ENCODE data around the gene ILKAP. TPM values are rescaled to one million over a fixed set of nuclear protein-coding genes. Genes with fewer than 3 reads are reported as not detected.

ILKAP gene
- total RNA-seq, 1 donor from 2014 or later: 79.9 TPM

GRCh38 chr2:238136820-238137537 is 66.5 kb downstream of the ILKAP start:
- H3K36me3 Mint-ChIP-seq (ENCODE audit: low read depth): no peaks in the 10 kb centered on the region
- intact Hi-C loops (cut with micrococcal nuclease): loop anchor here (5.0 kb wide), 1 partner anchor 280 kb away; the partner anchor contains the start of gene RAMP1
- DNase-seq (ENCODE audit: low spot score): no peak
- no peak overlapping the region for H3K27ac Mint-ChIP-seq
- no peak overlapping the region for H3K4me3 Mint-ChIP-seq
- peaks cover 5% of the 10 kb centered on the region for H3K4me1 Mint-ChIP-seq (ENCODE audit: low read depth)
- H3K9me3 Mint-ChIP-seq: no peaks in the 10 kb centered on the region
- peaks cover 2% of the 10 kb centered on the region for H3K27me3 Mint-ChIP-seq (ENCODE audit: insufficient read depth)

- intact Hi-C loops (cut with micrococcal nuclease): loop anchor here (5.0 kb wide), 1 partner anchor 278 kb away; the partner anchor contains the start of gene RAMP1
- H3K4me3 Mint-ChIP-seq: no peak overlapping the region
- no peak overlapping the region for H3K27ac Mint-ChIP-seq
- no peak for DNase-seq (ENCODE audit: low spot score)
- H3K27me3 Mint-ChIP-seq (ENCODE audit: insufficient read depth): peaks cover 2% of the 10 kb centered on the region
- H3K4me1 Mint-ChIP-seq (ENCODE audit: low read depth): no peaks in the 10 kb centered on the region
- no peaks in the 10 kb centered on the region for H3K36me3 Mint-ChIP-seq (ENCODE audit: low read depth)
- H3K9me3 Mint-ChIP-seq: no peaks in the 10 kb centered on the region
Measured at GRCh38 chr2:238135601-238136150, 67.8 kb downstream of the ILKAP start.

GRCh38 chr2:238134393-238134785 is 69.1 kb downstream of the ILKAP start:
- no peaks in the 10 kb centered on the region for H3K36me3 Mint-ChIP-seq (ENCODE audit: low read depth)
- intact Hi-C loops (cut with micrococcal nuclease): no loop called here
- H3K27me3 Mint-ChIP-seq (ENCODE audit: insufficient read depth): peaks cover 2% of the 10 kb centered on the region

GRCh38 chr2:238133499-238134392 is 69.7 kb downstream of the ILKAP start:
- no peak for DNase-seq (ENCODE audit: low spot score)
- Mint-ChIP-seq H3K36me3 (ENCODE audit: low read depth) (no peaks in the 10 kb centered on the region), H3K27ac (no peak overlapping the region), H3K4me3 (no peak overlapping the region), H3K9me3 (no peaks in the 10 kb centered on the region), H3K4me1 (ENCODE audit: low read depth) (no peaks in the 10 kb centered on the region), H3K27me3 (ENCODE audit: insufficient read depth) (peaks cover 2% of the 10 kb centered on the region)
- intact Hi-C loops (cut with micrococcal nuclease): no loop called here

More at GRCh38 chr2:238134393-238134785, 69.1 kb downstream of the ILKAP start:
- Mint-ChIP-seq H3K4me1 (ENCODE audit: low read depth) (no peaks in the 10 kb centered on the region), H3K4me3 (no peak overlapping the region), H3K27ac (no peak overlapping the region), H3K9me3 (no peaks in the 10 kb centered on the region)
- no peak for DNase-seq (ENCODE audit: low spot score)

- H3K27ac Mint-ChIP-seq: no peak overlapping the region
- H3K4me1 Mint-ChIP-seq (ENCODE audit: low read depth): no peaks in the 10 kb centered on the region
- no peaks in the 10 kb centered on the region for H3K36me3 Mint-ChIP-seq (ENCODE audit: low read depth)
- intact Hi-C loops (cut with micrococcal nuclease): no loop called here
- H3K9me3 Mint-ChIP-seq: no peaks in the 10 kb centered on the region
- no peak for DNase-seq (ENCODE audit: low spot score)
- no peak overlapping the region for H3K4me3 Mint-ChIP-seq
- H3K27me3 Mint-ChIP-seq (ENCODE audit: insufficient read depth): peaks cover 2% of the 10 kb centered on the region
Measured at GRCh38 chr2:238132463-238133450, 70.7 kb downstream of the ILKAP start.

- Mint-ChIP-seq H3K9me3 (no peaks in the 10 kb centered on the region), H3K36me3 (ENCODE audit: low read depth) (no peaks in the 10 kb centered on the region), H3K27me3 (ENCODE audit: insufficient read depth) (peaks cover 2% of the 10 kb centered on the region), H3K27ac (no peak overlapping the region), H3K4me3 (no peak overlapping the region), H3K4me1 (ENCODE audit: low read depth) (no peaks in the 10 kb centered on the region)
- intact Hi-C loops (cut with micrococcal nuclease): no loop called here
- DNase-seq (ENCODE audit: low spot score): no peak
Measured at GRCh38 chr2:238131761-238132462, 71.6 kb downstream of the ILKAP start.

GRCh38 chr2:238130696-238131628 is 72.5 kb downstream of the ILKAP start:
- intact Hi-C loops (cut with micrococcal nuclease): no loop called here
- H3K4me3 Mint-ChIP-seq: no peak overlapping the region
- H3K9me3 Mint-ChIP-seq: no peaks in the 10 kb centered on the region
- no peaks in the 10 kb centered on the region for H3K27me3 Mint-ChIP-seq (ENCODE audit: insufficient read depth)
- H3K27ac Mint-ChIP-seq: no peak overlapping the region
- no peaks in the 10 kb centered on the region for H3K4me1 Mint-ChIP-seq (ENCODE audit: low read depth)
- DNase-seq (ENCODE audit: low spot score): no peak
- H3K36me3 Mint-ChIP-seq (ENCODE audit: low read depth): no peaks in the 10 kb centered on the region

- H3K4me3 Mint-ChIP-seq: no peak overlapping the region
- H3K36me3 Mint-ChIP-seq (ENCODE audit: low read depth): no peaks in the 10 kb centered on the region
- no peaks in the 10 kb centered on the region for H3K27me3 Mint-ChIP-seq (ENCODE audit: insufficient read depth)
- intact Hi-C loops (cut with micrococcal nuclease): no loop called here
- DNase-seq (ENCODE audit: low spot score): no peak
- no peaks in the 10 kb centered on the region for H3K4me1 Mint-ChIP-seq (ENCODE audit: low read depth)
- H3K27ac Mint-ChIP-seq: no peak overlapping the region
- H3K9me3 Mint-ChIP-seq: no peaks in the 10 kb centered on the region
Measured at GRCh38 chr2:238130111-238130695, 73.3 kb downstream of the ILKAP start.

GRCh38 chr2:238129166-238130010 is 74.1 kb downstream of the ILKAP start:
- Mint-ChIP-seq H3K27me3 (ENCODE audit: insufficient read depth) (no peaks in the 10 kb centered on the region), H3K9me3 (no peaks in the 10 kb centered on the region), H3K4me3 (no peak overlapping the region), H3K36me3 (ENCODE audit: low read depth) (no peaks in the 10 kb centered on the region), H3K4me1 (ENCODE audit: low read depth) (no peaks in the 10 kb centered on the region), H3K27ac (no peak overlapping the region)
- intact Hi-C loops (cut with micrococcal nuclease): no loop called here
- no peak for DNase-seq (ENCODE audit: low spot score)

- Mint-ChIP-seq H3K27ac (no peak overlapping the region), H3K4me3 (no peak overlapping the region), H3K36me3 (ENCODE audit: low read depth) (no peaks in the 10 kb centered on the region), H3K4me1 (ENCODE audit: low read depth) (no peaks in the 10 kb centered on the region), H3K27me3 (ENCODE audit: insufficient read depth) (no peaks in the 10 kb centered on the region), H3K9me3 (no peaks in the 10 kb centered on the region)
- no peak for DNase-seq (ENCODE audit: low spot score)
- intact Hi-C loops (cut with micrococcal nuclease): no loop called here
Measured at GRCh38 chr2:238128534-238129001, 74.9 kb downstream of the ILKAP start.
